PC-9 (cell line): ENCODE results near the gene TMBIM6.

ENCODE experiments used
- CTCF ChIP-seq: fragments of 200-600 bp; sonication (generic); conservative IDR thresholded peaks from 2 replicates; pipeline ENCODE4 v1.6.1; 2017; ENCODE audit warnings: mixed run types, antibody characterized with exemption, mild to moderate bottlenecking, moderate library complexity
- EZH2 ChIP-seq: fragments of 200-600 bp; sonication (generic); IDR thresholded peaks from 2 replicates; pipeline ENCODE4 v1.8.0; 2017; ENCODE audit warnings: antibody characterized with exemption, low read depth

GRCh38 chr12:49790741-49791555 lies 49.6 kb downstream of the TMBIM6 start:
- TF ChIP-seq CTCF (no peak), EZH2 (no peak)
